IPS DF 19.7 (cell line): ENCODE measurements around the gene ATF7.
"Not testable (repeated sequence)": the region's sequence is repeated elsewhere in the genome, so short reads cannot be mapped to it uniquely, and the experiment has no call there.

ENCODE experiments used
- DNase-seq: peaks from one replicate; pipeline ENCODE4 v3.0.0-alpha.2; 2013; ENCODE audit warnings: low read depth, low spot score

Gene ATF7

GRCh38 chr12:53483225-53483978, 142.8 kb downstream of the ATF7 start:
- no peak for DNase-seq

- DNase-seq, result no peak
Observed at GRCh38 chr12:53482626-53483168, 143.5 kb downstream of the ATF7 start.

GRCh38 chr12:53481939-53482586, 144.1 kb downstream of the ATF7 start:
- DNase-seq, result no peak

GRCh38 chr12:53481458-53481857, 144.7 kb downstream of the ATF7 start:
- not testable (repeated sequence) for DNase-seq

DNA sequence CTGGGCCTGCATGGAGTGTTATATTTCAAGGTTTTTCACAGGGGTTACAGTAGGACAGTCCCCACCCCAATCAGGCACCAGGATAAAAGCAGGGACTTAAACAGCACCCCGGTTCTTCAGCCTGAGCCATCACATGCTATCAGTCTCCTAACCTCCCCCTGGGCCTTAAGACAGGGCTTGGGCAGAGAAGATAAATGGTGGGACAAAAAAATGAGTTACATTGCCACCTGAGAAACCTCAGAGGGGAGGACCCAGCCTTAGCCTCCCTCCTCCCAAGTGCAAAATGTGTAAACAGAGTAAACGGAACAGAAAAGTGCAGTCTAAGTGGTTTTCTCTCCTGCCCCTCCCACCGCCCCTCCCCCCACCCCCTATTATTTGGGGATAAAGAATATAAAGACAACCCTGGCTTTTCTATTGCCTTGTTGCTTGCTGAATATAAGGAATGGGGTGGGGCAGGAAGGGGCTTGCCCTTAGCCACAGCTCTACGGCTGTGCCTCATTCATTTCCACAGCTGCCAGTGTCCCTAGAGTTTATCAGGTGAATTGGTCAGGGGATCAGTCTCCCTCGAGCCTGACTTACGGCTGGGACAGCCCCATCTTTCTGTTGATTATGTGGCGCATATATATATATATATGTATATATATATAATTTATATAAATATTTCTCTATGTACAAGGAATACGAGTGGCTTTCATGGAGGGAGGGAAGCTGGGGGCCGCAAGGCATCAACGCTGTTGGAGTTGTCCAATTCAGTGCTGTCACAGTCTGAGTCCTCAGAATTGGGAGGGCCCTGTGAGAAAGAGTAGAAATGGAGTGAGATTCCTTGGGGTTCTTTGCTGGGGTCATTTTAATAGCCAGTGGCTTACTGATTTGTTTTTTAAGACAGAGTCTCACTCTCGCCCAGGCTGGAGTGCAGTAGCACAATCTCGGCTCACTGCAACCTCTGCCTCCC, 145.4 kb downstream of the ATF7 start:
- no peak for DNase-seq

DNA sequence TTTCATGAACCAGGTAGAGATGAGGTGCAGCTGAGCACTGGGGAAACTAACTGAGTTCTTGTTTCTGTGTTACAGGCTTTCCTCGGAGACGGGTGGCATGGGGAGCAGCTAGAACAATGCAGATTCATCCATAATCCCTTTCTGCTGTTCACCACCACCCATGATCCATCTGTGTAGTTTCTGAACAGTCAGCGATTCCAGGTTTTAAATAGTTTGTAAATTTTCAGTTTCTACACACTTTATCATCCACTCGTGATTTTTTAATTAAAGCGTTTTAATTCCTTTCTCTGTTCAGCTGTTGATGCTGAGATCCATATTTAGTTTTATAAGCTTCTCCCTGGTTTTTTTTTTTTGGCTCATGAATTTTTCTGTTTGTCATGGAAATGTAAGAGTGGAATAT, 146.9 kb downstream of the ATF7 start:
- no peak for DNase-seq

- DNase-seq, result no peak
Observed at GRCh38 chr12:53478865-53479264, 147.3 kb downstream of the ATF7 start.

GRCh38 chr12:53476769-53477209, 149.4 kb downstream of the ATF7 start:
- DNase-seq, result no peak

- DNase-seq, result no peak
Observed at GRCh38 chr12:53474819-53475218, 151.4 kb downstream of the ATF7 start.

GRCh38 chr12:53474077-53474476, 152.1 kb downstream of the ATF7 start:
- no peak for DNase-seq

GRCh38 chr12:53472056-53472582, 154.1 kb downstream of the ATF7 start:
- DNase-seq, result no peak

DNA sequence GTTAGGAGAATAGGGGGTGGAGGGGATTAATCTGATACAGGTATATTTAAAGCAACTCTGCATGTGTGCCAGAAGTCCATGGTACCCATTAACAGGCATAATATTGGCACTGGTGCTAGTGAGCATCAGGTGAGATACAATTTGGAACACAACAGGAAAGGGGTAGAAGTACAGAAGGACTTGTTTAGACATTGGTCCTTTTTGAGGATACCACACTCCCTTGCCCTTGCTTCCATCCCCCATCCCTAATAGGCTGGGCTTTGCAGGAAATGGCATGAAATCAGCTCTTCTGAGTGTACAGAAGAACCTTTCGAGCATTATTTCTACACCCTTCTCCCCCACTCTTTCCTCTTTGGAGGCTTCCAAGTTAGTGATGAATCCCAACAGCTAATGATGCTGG, 157.9 kb downstream of the ATF7 start:
- no peak for DNase-seq

GRCh38 chr12:53467880-53468279, 158.3 kb downstream of the ATF7 start:
- no peak for DNase-seq

- DNase-seq, result no peak
Observed at GRCh38 chr12:53467082-53467481, 159.1 kb downstream of the ATF7 start.

DNA sequence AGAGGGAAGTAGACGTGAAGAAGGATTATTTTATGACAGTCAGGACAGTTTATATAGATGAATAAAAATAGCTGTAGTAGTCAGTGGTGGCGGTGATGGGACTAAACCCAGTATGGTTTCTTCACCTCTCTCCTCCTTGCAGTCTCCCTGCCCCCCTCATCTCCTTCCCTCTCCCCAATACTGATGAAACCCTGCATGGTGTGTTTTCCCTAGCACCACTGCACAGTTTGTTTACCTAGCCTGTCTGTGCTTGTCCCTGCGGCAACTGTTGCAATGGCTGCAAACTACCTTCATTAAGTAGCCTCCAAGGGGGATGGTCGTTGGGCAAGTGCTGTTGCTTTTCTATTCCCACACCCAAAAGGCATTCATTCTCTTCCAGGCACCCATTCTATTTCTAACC, 159.5 kb downstream of the ATF7 start:
- no peak for DNase-seq

DNA sequence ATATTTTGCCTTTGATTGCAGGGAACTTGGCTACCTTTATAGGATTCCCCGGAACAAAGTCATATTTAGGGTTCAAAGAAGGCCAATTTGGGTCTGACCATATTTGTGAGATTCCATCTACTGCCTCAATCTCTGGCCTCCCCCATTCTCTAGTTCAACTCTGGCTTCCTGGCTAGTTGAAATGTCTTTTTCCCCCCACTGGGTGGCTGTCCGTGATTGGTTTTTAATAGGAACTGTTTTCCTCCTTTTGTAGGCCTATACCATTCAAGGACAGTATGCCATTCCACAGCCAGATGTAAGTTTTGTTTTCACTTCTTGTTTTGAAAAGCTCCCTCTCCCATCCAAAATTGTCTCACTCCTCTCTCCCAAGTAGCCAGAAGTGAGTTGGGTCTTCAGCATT, 160.5 kb downstream of the ATF7 start:
- no peak for DNase-seq

DNA sequence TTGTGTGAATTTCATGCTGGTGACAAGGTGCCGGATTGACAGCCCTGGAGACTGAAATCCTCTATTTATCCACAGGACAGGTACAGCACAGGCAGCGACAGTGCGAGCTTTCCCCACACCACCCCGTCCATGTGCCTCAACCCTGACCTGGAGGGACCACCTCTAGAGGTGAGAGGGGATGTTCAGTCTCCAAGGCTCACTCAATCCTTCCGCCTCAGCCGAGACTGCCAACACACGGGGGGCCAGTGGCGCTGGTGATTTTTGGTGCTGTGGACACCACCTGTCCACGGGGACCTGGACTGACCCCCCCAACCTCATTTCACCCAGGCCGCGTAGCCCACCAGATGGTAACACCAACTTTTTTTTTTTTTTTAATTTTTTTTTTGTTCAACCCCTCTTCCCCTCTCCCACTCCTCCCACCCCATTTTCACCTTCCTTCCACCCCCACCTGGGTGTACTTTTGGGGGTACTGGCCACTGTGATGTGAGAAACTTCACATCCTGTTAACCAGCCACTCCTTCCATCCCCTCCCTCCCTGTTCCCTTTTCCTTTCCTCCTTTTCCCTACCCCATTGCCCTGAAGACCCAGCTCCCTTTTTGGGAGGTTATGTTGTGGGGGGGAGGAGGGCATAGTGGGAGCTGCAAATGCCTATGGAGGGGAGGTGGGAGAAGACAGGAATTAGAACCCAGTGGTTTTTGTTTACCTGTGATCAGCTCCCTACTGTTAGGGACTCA, 161.3 kb downstream of the ATF7 start:
- no peak for DNase-seq

DNA sequence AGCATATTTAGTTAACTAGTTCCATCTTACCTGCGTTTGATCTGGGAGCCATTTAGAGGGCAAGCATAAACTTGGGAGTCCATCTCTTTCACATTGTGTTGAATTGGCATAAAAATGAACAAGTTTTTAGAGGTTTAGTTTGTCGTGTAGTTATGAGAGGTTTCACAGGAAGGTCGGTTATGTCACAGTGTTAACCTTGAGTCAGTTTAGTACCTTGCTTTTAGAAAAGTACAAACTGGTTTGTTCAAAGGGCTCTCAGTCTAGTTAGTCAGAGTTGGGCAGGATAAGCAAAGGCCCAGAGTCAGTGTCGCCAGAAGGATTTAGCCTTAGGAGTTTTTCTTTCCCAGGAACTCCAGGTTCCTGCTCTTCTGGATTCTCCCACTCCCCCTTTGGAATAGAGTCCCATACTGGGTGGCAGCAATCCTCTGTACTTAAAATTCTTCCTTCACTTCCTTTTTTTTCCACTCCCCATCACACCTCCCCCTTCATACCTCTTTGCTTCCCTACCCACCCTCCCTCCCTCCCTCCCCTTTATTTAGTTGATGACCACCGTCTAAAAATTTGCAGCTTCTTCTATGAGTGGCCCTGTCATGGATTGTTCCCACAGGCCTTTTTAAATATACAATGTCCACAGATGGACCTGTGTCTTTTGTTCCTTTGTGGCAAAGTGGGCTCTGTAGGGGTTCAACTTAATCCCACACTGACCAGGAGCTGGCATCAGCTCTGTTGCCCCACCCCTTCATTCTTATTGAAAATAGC, 162.2 kb downstream of the ATF7 start:
- DNase-seq, result no peak

DNA sequence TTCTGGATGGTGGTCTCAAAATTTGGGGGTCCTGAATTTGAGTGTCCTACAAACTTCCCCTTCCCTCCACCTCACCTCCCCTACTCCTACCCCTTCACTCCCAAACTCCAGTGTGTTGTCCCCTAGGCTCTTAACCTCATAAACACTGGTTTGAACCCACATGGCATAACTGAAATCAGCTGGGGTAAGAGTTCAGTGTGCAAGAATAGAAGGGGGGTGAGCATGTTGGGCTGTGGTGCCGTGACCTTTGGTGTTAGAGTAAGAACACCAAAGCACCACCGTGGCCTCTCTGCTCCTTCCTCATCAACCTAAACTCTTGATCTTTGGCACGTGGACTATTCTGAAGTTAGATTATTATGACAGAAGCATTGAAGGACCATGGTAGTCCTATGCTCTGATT, 163.2 kb downstream of the ATF7 start:
- no peak for DNase-seq

- no peak for DNase-seq
Observed at GRCh38 chr12:53461591-53461990, 164.6 kb downstream of the ATF7 start.
